DMS114 treated with DMSO at 0.1 percent for 48 hours (cell line): ENCODE data around the gene DMRT2.

ENCODE experiments used
- DNase-seq: peaks from one replicate; lab custom pipeline; 2025; ENCODE audit not compliant: unreplicated experiment; lab: John Stamatoyannopoulos, UW

The DMRT2 gene

DNA sequence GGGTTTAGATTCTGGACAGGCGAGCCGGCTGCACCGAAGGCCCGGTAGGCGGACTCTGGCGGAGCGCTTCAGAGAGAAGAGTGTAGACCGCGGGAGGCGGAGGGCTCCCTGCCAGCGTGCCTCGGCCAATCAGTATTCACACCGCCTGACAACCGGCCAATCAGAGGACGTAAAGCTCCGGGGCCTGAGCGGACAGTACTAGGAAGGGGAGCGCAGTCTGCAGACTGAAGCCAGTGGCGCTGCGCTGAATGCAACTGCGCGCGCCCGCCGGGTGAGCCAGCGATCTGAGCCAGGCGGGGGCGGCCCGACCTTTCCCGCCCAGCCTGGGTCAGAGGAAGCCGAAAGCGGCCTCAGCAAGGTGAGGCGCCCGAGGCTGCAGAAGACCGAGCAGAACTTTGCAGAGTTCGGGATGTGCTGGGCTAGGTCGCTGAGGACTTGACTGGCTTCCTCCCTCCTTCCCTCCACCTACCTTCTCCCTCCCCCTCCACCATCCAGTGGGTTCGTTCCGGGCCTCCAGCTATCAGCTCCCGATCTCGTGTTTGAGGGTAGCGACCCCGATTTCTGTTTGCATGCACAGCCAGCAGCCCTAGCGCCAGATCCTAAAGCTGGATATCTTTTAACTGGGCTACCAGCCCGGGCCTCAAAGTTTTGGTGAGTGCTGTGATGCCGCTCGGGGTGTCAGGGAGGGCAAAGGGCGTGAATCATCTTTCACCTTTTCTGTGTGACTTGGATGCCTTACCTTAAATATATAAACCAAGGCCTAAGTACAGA lies at the start of gene DMRT2:
TSS of gene DMRT2 (plus strand) at position 233 of the 771 bp plus-strand sequence. CDS start 1,257 bp downstream, outside the sequence.
- peak; percentile 82 for DNase-seq

DNA sequence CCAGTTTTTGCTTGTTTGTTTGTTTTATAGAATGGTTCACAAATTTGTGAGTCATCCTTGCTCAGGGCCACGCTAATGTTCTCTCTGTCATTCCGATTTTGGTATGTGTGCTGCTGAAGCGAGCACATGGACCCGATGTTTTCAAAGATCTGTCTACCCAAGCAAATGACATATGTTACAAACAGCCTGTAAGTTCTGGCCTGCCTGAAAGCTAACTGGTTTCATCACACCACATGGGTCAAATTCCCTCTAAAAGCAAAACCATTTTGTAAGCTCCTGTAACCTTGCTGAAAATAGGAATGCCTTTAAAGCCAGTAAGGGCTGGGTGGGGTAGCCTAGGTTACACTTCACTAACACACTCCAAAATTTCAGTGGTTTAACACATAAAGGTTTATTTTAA lies 48.3 kb upstream of the DMRT2 start:
- DNase-seq, result no peak

DNA sequence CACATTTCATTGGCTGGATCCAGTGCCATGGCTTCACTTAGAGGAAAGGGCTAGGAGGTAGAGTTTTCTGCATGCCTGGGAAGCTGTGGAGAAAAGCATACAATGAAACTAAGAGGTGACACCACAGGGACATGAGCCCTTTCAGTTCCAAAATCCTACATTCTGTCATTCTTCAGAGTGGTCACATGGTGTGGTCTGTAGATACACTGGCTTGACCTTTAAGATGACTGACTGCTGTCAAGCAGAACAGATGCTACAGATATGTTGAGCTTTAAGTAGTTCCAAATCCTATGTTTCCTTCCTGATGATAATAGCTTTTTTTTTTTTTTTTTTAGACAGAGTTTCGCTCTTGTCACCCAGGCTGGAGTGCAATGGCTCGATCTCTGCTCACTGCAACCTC lies 47.5 kb upstream of the DMRT2 start:
- no peak for DNase-seq

DNA sequence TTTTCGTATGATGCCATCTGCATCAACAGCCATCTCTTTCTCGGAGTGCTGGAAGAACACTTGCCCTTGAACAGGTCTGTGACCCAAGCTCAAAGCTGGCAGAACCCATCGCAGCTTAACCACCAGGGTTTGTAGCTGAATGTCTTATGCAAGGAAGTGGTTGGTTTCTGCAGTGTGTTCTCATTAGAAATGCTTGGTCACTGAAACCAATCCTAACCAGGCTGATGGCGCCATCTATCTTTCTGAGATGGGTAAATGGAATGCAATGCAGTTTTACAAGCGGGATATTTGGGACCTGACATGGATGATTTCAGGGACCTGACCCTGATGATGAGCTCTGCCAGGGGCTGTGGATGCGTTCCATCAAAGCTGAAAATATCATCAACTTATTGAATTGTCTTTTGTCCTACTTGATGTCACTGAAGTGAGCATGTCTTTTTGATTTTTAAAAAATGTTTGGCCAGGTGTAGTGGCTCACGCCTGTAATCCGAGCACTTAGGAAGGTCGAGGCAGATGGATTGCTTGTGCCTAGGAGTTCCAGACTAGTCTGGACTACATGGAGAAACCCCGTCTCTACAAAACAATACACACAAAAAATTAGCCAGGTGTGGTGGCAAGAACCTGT lies 45.0 kb upstream of the DMRT2 start:
- peak; percentile 38 for DNase-seq

DNA sequence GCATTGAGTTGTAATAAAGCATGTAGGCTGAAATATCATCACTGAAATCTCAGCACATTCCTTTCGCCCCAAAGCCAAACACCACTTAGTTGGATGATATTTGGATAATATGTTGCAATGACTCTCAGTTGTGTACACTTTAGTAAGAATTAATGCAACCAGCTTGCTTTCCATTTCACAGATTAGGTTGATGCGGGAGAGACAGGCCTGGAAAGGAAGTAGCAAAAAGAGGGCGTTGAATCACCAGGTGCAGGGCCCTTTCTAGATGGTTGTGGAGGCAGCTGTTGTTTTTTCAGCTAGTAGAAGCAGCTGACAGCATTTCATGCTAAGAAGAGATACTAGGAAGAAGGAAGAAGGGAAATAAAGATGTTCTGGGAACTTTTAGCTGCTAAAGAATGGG lies 42.8 kb upstream of the DMRT2 start:
- DNase-seq, result no peak

DNA sequence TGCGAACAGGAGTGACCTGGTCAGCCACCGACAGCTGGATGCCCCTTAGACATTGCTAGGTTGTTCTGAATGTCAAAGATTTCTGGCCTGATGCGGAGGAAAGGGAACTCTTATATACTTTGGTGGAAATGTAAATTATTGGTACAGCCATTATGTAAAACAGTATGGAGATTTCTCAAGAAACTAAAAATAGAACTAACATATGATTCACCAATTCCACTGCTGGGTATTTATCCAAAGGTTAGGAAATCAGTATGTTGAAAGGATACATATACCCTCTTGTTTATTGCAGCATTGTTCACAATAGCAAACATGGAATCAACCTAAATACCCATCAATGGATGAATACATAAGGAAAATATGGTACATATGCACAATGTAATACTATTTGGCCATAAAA lies 41.9 kb upstream of the DMRT2 start:
- no peak for DNase-seq

DNA sequence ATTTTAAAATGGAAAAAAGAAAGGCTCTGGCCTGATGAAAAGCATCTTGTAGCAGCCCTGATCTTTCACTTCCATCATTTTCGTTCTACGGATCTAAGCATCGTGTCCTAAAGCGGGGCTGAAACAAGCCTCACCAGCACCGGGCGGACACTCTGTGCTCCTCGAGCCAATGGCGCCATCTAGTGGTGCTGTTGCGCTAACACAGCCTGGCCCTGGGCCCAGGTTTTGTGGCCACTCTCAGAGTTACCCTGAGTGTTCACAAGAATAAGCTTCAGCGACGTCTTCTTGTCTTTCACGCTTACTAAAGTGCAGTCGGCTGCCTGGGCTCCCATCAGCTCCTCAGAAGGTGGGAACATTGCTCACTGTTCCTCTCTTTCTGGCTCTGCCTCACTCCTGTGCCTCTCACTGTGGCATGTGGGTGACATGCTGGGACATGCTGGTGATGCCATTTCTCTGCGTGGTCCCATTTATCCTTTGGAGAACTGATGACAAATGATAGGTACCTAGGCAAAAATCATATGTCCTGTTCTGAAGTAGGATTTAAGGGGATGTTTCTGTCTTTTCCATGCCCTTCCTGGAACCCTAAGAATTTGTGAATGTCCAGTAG lies 41.0 kb upstream of the DMRT2 start:
- peak; percentile 24 for DNase-seq

DNA sequence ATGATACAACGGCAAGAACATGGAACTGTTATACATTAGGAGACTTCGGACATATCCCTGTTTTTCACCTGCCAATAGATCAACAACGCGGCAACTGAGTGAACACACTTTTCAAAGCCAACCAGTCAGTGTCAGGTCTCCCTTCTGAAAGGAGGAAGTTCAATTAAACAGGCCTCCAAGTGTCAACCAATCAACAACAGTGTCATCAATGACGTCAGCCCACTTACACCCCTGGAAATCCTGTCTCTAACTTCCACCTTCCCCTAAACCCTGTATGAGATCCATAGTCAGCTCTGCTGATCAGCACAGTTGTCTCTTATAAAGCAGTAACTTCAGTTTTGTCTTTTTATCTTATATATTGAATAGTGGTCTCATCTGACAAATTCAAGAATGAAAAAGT lies 37.1 kb upstream of the DMRT2 start:
- no peak for DNase-seq

DNA sequence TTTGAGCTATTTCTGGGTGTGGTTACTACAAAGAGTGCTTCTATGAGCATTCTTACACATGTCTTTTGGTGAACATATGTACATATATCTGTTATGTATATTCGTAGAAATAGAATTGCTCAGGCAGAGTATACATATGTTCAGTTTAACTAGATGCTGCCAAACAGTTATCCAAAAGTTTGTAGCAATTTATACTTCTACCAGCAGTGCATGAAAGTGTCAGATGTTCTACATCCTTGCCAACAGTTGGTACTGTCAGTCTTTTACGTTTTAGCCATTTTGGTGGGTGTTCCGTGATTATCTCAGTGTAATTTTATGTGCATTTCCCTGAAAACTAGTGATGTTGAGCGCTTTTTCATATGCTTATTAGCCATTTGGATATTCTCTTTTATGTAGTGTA lies 35.9 kb upstream of the DMRT2 start:
- no peak for DNase-seq

DNA sequence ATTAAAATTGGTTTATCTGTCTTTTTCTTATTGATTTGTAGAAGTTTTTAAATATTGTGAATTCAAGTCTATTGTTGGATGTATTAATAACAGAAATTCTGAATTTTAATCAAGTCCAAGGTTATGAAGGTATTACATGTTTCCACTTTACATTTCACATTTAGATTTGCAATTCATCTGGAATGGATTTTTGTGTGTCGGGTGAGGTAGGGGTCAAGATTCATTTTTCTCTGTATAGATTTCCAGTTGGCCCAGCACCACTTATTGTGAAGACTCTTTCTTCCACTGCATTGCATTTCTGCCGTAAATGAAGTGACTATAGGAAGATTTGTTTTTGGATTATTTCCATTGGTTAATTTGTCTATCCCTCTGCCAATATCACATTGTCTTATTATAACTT lies 35.5 kb upstream of the DMRT2 start:
- DNase-seq, result no peak

DNA sequence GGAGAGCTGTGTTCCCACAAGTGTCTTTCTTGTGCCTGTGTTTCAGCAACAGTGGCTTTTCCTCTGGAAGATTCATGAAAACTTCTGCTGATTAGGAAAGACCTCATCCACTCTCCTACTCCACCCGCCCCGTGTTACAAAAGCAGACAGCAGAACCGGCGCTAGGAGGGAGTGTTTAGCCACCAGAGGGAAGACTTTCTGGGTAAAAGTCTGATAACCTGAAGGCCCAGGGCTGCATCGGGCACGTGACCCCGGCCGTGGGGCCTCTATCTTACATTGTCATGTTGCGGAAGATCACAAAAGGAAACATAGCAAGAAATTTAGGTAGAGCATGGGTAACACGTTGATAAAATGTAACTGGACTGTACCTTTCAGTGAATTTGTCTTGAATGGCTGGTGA lies 32.0 kb upstream of the DMRT2 start:
- no peak for DNase-seq

DNA sequence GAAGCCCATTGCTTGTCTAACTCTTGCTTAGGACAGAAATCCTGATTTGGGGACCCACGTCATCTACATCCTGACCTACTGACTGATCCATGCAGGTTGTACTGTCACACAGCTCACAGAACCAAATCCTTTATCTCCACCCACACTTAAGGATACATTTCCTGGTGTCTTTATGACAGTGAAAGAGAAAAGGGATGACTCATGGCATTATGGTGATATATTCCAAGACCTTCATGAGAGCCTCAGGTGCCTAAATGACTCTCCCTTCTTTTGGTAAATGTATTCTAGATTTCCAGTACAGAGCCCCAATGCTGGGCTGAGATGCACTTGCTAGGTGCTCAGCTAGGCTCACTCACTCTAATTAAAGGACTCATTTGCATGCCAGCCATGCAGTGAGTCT lies 26.0 kb upstream of the DMRT2 start:
- DNase-seq, result no peak

DNA sequence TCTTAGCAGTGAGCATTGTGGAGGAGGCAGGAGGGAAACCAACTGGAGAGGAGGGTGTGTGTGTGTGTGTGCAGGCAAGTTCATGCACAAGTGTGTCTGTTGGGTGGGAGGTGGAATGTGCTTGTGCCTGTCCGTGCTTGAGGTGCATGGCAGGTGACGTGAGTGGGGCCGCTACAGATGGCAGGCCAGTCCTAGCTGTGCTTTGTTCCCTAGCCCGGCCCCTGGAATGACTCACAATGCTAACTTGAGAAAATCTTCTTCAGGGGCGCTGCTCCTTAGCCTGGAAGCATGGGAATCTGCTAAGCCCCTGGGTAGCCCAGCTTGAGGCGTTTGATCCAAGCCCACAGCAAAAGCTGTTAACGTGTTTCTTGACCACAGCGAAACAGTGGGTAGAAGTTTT lies 25.0 kb upstream of the DMRT2 start:
- DNase-seq, result no peak

DNA sequence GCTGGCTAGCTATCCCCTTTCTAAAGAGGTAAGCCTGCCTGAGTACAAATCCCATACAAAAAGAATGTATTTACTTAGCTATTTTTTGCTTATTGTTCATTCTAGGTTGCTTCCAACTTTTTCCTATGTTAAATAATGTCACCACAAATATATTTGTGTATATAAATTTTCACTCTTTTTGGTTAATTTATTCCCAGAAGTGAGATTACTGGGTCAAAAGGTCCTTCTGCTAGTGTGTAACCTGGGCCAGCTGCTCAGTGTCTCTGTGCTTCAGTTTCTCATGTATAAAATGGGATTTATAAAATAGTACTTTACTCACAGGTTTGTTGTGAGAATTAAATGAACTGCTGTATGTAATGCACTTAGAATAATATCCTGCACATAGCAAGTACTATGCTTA lies 23.9 kb upstream of the DMRT2 start:
- no peak for DNase-seq

DNA sequence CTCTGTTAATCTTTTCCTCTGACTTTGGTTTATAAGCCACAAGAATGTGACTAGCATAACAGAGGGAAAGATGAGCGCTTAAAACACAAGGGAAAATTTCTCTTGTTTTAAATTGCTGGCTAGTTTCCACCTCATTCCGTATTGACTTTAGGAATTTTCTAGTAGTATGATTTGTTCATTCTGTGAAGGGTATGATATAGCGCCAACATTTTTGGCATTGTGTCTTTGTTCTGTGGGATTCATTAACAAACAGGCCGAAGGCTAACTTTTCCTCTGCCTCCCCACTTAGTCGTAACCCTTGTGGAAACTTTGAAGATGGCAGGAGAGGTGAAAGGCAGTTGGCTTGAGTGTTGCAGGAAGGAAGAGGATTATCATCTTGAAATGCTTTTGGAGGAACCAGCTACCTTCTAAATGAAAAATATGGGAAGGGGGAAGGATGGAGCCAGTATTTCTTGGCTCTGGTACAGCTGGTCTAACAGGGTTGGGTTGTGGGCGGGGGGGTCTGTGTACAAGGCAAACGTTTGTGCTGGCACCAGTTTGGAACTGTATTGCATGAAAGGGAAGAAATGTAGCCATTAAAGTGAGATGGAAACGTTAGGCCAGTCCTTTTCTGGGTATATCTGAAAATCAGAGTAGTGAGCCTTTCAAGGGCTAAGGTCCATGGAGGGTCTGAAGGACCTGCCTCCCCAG lies 21.5 kb upstream of the DMRT2 start:
- no peak for DNase-seq

DNA sequence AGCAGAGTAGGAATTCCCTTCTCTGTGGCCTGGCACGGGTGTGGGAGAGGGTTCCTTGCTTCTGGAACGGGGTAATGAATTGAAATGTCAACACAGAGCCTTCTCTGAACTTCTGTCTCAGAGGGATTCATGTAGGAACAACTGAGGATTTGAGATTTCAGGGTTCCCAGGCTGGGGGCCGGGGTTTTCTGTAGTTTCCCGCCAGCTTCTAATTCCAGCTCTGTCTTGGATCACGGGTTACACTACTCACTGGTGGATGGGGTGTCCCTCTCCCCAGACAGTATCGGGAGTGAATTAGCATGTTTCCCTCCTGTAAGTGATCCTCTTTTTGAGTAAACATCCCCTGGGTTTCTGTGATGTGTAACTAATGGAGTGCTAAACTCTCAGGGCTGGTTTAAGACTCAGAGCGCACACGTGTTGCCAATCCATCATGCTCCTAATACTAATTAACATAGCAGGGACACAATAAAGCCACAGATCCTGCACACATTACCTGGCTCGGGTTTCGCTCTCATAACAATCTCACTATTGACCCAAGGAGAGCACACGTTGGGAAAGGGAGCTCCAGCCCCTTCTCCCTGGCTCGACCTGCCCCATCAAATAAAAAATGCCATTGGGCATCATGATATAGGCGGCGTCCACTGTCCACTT lies 18.1 kb upstream of the DMRT2 start:
- no peak for DNase-seq

DNA sequence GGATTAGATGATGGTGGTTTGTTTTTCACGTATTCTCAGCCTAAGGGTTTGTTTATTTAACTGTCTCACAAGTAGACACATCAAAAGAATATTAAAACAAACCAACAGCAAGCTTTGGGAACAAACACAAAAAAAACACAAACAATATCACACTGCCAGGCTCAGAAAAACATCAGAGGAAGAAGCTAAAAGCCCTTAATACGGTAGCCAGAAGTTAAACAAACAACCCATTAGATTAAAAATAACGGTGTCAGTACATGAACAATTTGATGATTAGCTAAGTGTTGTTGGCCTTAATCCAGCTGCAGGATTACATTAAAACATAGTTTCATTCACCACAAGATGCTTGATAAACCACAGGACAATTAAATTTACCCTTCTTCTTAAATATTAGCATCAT lies 15.9 kb upstream of the DMRT2 start:
- no peak for DNase-seq

DNA sequence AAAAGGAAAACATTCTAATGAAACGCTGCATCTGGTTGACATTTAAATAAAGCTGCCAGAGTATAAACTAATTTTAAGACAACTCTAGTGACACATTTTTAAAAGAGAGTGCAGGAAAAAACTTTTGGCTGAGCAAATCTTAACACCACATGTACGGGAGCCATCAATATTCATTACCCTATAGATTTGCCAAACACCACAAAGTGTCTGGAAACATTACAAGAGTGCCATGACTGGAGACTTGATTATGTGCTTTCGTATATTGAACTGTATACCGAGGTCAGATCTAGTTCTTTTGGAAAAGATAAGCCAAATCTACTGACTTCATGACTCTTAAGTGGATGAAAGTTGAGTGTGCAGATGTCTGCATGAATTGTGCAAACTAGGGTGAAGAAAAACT lies 10.6 kb upstream of the DMRT2 start:
- no peak for DNase-seq

DNA sequence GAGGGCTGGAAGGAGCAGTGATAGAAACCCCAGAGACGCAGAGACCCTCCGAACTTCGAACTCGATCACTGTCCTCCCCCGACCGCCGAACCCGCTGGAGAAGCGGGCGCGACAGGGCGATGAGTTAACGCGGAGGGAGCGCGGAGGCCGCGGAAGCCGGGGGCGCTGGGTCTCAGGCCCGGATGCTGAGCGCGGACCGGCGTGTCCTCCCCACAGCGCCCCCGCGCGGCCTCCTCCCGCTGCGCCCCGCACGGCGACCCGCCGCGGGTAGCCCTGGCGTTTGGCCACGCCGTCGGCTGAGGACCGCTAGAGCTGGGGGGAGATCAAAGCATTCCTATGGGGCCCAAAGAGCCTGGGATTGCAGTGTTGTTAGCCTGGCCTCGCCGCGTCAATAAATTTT lies 7.7 kb upstream of the DMRT2 start:
- DNase-seq, result no peak

DNA sequence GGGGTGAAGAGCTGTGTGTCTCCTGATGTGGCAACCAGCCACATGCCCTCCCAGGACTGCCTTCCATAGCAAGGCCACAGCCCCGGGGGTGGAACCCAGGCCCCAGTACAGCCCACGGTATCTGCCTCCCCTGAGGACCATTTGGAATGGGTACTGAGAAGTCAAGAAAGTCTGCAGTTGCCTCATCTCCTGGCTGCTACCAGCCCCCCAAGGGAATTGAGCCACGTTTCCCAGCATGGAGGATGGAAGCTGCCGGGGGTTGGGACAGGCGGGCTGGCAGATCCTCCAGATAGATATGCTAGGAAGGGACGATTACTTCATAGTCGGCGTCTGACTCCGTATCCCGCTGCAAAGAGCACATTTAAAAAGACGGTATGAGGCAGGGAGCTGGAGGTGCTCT lies 5.5 kb upstream of the DMRT2 start:
- DNase-seq, result no peak
